AG09309 (cell line): ENCODE measurements around the gene MPP4.

Source experiments
- DNase-seq: peaks from one replicate; pipeline ENCODE4 v3.0.0-alpha.2; 2010; ENCODE audit warnings: low read depth
- H3K4me3 ChIP-seq: 2 replicates; pipeline ENCODE4 v1.5.1; 2011; ENCODE audit warnings: mild to moderate bottlenecking, low read depth, low read length, moderate library complexity; ENCODE audit not compliant: control insufficient read depth
- TF ChIP-seq, protein P1 (sequence below): IDR thresholded peaks from 2 replicates; pipeline ENCODE4 v1.5.1; 2011; ENCODE audit warnings: mild to moderate bottlenecking, low read depth, low read length, inconsistent platforms; ENCODE audit not compliant: insufficient read depth, control insufficient read depth; ENCODE audit errors: missing control alignments

MPP4 gene

DNA sequence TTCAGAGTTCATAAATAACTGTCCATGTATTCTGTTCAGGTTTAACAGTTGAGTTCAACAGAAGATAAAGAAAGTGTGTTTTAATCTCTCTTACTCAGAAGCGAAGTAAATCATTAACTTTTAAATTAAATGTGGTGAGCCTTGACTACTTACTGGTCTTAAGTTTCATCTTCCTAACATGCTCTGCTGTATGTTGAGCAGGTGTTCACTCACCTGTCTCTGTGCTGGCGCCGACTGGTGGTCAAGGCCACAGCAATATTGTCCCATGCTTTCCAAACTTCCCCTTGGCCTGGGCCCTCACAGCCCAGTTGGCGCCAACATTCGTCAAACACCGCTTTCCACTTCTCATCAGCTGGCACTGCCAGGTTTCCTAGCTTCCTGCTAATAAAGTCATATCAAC lies 17.0 kb upstream of the MPP4 start:
- no peak overlapping the region for H3K4me3 ChIP-seq
- no peak for DNase-seq
- TF ChIP-seq, protein P1, sequence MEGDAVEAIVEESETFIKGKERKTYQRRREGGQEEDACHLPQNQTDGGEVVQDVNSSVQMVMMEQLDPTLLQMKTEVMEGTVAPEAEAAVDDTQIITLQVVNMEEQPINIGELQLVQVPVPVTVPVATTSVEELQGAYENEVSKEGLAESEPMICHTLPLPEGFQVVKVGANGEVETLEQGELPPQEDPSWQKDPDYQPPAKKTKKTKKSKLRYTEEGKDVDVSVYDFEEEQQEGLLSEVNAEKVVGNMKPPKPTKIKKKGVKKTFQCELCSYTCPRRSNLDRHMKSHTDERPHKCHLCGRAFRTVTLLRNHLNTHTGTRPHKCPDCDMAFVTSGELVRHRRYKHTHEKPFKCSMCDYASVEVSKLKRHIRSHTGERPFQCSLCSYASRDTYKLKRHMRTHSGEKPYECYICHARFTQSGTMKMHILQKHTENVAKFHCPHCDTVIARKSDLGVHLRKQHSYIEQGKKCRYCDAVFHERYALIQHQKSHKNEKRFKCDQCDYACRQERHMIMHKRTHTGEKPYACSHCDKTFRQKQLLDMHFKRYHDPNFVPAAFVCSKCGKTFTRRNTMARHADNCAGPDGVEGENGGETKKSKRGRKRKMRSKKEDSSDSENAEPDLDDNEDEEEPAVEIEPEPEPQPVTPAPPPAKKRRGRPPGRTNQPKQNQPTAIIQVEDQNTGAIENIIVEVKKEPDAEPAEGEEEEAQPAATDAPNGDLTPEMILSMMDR: no peak

DNA sequence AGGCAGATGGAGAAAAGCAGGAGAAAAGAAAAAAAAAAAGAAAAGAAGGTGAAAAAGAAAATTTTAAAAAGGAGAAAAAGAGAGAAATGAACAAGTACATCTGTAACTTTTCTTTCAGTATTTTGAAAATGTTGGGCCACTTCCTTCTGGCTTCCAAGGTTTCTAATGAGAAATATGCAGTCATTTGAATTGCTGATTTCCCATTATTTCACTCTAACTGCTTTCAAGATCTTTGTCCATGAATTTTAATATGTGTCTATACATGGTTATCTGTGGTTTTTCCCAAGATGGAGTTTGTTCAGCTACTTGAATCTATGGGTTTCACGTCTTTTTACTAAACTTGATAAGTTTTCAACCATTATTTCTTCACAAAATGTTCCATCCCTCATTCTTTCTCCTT lies 14.3 kb upstream of the MPP4 start:
- no peak overlapping the region for H3K4me3 ChIP-seq
- TF ChIP-seq, protein P1: no peak
- DNase-seq: no peak

DNA sequence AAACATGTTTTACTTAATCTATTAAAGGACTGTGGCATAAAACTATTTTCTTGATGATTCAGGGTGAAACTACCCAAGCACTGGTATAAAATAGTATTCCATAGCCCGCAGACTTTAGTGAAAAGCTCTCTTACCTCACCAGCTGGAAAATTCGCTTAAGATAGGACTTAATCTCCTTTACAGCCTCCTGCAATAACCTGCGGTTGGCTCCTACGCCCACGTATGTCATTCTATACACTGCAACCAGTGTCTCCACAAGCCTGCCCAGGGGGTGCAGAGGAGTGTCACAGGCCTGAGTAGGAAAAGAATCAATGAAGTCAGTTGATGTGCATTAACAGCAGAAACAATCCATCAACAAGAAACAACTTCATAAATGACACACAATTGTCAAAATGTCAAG lies 11.3 kb upstream of the MPP4 start:
- TF ChIP-seq, protein P1: no peak
- no peak for DNase-seq
- H3K4me3 ChIP-seq: no peak overlapping the region

DNA sequence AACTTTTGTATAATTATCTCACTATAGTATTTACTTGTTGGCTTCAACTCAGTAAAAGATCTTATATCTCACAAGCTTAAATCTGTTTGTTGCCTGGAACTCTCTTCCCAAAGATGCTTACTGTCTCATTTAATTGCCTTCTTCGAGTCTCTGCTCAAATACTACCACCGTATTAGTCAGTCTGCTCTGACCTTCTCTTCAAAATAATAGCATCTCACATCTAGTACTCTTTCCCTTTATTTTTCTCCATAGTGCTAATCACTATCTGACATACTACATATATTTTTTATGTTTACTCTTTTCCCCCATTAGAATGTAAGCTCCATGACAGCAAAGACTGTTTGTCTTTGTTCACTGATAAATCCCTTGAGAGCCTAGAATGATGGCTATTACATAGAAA lies 10.6 kb upstream of the MPP4 start:
- DNase-seq: no peak
- no peak overlapping the region for H3K4me3 ChIP-seq
- TF ChIP-seq, protein P1: no peak

DNA sequence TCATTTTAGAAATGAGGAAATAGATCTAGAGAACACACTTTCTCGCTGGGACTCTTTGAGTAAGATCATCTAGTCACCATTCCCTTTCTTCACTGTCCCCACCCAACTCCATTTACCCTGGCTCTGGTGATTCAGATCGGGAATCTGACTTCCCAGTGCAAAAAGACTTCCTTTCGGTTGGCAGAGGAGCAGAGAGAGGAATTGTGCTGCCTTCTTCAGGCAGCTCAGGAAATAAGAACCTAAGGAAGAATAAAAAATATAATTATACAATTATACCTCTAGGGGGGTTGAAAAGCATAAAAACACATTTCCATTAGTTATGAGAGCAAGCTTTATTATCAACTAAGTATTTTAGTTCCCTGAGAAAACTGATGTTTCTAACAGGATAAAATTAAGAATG lies 9.3 kb upstream of the MPP4 start:
- no peak overlapping the region for H3K4me3 ChIP-seq
- TF ChIP-seq, protein P1: peak; percentile 65
- DNase-seq: peak; percentile 51

DNA sequence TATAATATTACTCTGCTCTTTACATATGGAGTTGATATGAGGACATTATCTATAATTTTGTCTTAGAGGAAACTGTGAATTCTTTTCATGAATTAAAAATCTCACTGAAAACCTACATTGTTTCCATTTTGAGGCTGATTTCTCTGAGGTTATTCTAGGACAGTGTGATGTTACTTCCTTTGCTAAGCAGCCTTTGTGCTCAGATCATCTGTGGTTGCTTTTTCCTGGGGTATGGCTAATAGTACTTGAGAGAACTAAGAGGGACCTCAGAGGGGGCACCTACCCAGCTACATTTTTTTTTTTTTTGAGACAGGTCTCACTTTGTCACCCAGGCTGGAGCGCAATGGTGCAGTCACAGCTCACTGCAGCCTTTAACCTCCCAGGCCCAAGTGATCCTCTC lies 8.7 kb upstream of the MPP4 start:
- H3K4me3 ChIP-seq: no peak overlapping the region
- no peak for DNase-seq
- TF ChIP-seq, protein P1: no peak

DNA sequence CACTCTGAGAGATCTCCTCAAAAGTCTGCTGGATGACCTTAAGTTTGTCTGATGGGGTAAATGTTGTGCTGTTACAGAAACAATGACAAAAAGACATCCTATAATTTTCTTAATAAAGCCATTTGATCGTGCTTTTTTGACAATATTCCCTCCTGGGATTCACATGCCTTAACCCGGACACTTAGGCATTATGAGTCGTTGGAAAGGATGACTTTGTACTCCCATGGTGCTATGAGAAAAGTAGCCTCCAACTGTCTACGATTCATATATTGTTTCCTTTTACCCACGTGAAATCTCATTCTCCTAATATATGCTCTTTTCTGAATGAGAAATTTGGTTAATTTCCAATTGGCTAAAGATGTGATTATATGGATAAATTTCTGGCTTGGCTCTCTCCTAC lies 6.1 kb upstream of the MPP4 start:
- H3K4me3 ChIP-seq: no peak overlapping the region
- no peak for DNase-seq

More for the DNA sequence above, 6.1 kb upstream of the MPP4 start:
- TF ChIP-seq, protein P1: no peak
